ENCODE data around the gene MAPK8IP3.

The MAPK8IP3 gene

GRCh38 chr16:1786242-1787055 is 80.5 kb downstream of the MAPK8IP3 start:
- TF ChIP-seq EZH2phosphoT487 (IDR thresholded peaks at IDR 0.05; ENCODE audit: low read depth) (no peak), CTCF (IDR thresholded peaks at IDR 0.05; ENCODE audit: low read depth, low read length) (no peak)
- no peak overlapping the region for H3K4me2 ChIP-seq (ENCODE audit: low read length)
- H3K9ac ChIP-seq (ENCODE audit: low read length) = no peak overlapping the region
- H3K27ac ChIP-seq (ENCODE audit: low read length) = no peak overlapping the region
- H3K9me3 ChIP-seq (ENCODE audit: insufficient read depth, low read length) = no peaks in the 10 kb centered on the region
- no peaks in the 10 kb centered on the region for H3K36me3 ChIP-seq (replicated peaks; ENCODE audit: low read depth, low read length)
- peaks cover 53% of the 10 kb centered on the region for H3K79me2 ChIP-seq (ENCODE audit: low read length)
- H3K4me1 ChIP-seq (ENCODE audit: low read length) = peaks cover 7% of the 10 kb centered on the region
- H2AFZ ChIP-seq (ENCODE audit: low read depth, low read length) = no peak overlapping the region
- H3K27me3 ChIP-seq (ENCODE audit: low read depth, low read length) = no peaks in the 10 kb centered on the region
- H4K20me1 ChIP-seq (ENCODE audit: insufficient read depth, low read length) = no peaks in the 10 kb centered on the region
- H3K4me3 ChIP-seq (ENCODE audit: low read length) = no peak overlapping the region

GRCh38 chr16:1787056-1787321 is 81.0 kb downstream of the MAPK8IP3 start:
- no peaks in the 10 kb centered on the region for H3K9me3 ChIP-seq (ENCODE audit: insufficient read depth, low read length)
- no peak overlapping the region for H3K4me3 ChIP-seq (ENCODE audit: low read length)
- no peaks in the 10 kb centered on the region for H4K20me1 ChIP-seq (ENCODE audit: insufficient read depth, low read length)
- TF ChIP-seq CTCF (IDR thresholded peaks at IDR 0.05; ENCODE audit: low read depth, low read length) (no peak), EZH2phosphoT487 (IDR thresholded peaks at IDR 0.05; ENCODE audit: low read depth) (no peak)
- H3K27me3 ChIP-seq (ENCODE audit: low read depth, low read length) = no peaks in the 10 kb centered on the region
- peaks cover 5% of the 10 kb centered on the region; the same call in 1 of the 2 replicates for H3K4me1 ChIP-seq (ENCODE audit: low read length)
- H3K4me2 ChIP-seq (ENCODE audit: low read length) = no peak overlapping the region
- H3K36me3 ChIP-seq (replicated peaks; ENCODE audit: low read depth, low read length) = no peaks in the 10 kb centered on the region
- H3K9ac ChIP-seq (ENCODE audit: low read length) = no peak overlapping the region
- H3K79me2 ChIP-seq (ENCODE audit: low read length) = peaks cover 48% of the 10 kb centered on the region
- H3K27ac ChIP-seq (ENCODE audit: low read length) = no peak overlapping the region
- H2AFZ ChIP-seq (ENCODE audit: low read depth, low read length) = no peak overlapping the region

GRCh38 chr16:1787322-1788094 is 81.5 kb downstream of the MAPK8IP3 start:
- Histone ChIP-seq H3K9me3 (ENCODE audit: insufficient read depth, low read length) (no peaks in the 10 kb centered on the region), H3K9ac (ENCODE audit: low read length) (no peak overlapping the region), H2AFZ (ENCODE audit: low read depth, low read length) (no peak overlapping the region), H4K20me1 (ENCODE audit: insufficient read depth, low read length) (no peaks in the 10 kb centered on the region), H3K27me3 (ENCODE audit: low read depth, low read length) (no peaks in the 10 kb centered on the region), H3K4me1 (ENCODE audit: low read length) (peaks cover 5% of the 10 kb centered on the region; the same call in 1 of the 2 replicates), H3K36me3 (replicated peaks; ENCODE audit: low read depth, low read length) (no peaks in the 10 kb centered on the region), H3K4me3 (ENCODE audit: low read length) (no peak overlapping the region), H3K27ac (ENCODE audit: low read length) (no peak overlapping the region), H3K79me2 (ENCODE audit: low read length) (peaks cover 48% of the 10 kb centered on the region), H3K4me2 (ENCODE audit: low read length) (no peak overlapping the region)
- TF ChIP-seq EZH2phosphoT487 (IDR thresholded peaks at IDR 0.05; ENCODE audit: low read depth) = no peak
- TF ChIP-seq CTCF (IDR thresholded peaks at IDR 0.05; ENCODE audit: low read depth, low read length) = no peak

GRCh38 chr16:1788095-1788707 is 82.2 kb downstream of the MAPK8IP3 start:
- Histone ChIP-seq H3K79me2 (ENCODE audit: low read length) (peaks cover 45% of the 10 kb centered on the region), H3K27ac (ENCODE audit: low read length) (no peak overlapping the region), H2AFZ (ENCODE audit: low read depth, low read length) (no peak overlapping the region), H3K9me3 (ENCODE audit: insufficient read depth, low read length) (no peaks in the 10 kb centered on the region), H4K20me1 (ENCODE audit: insufficient read depth, low read length) (no peaks in the 10 kb centered on the region), H3K4me1 (ENCODE audit: low read length) (peaks cover 5% of the 10 kb centered on the region; the same call in 1 of the 2 replicates), H3K4me2 (ENCODE audit: low read length) (no peak overlapping the region), H3K27me3 (ENCODE audit: low read depth, low read length) (no peaks in the 10 kb centered on the region), H3K36me3 (replicated peaks; ENCODE audit: low read depth, low read length) (no peaks in the 10 kb centered on the region), H3K4me3 (ENCODE audit: low read length) (no peak overlapping the region), H3K9ac (ENCODE audit: low read length) (no peak overlapping the region)
- TF ChIP-seq EZH2phosphoT487 (IDR thresholded peaks at IDR 0.05; ENCODE audit: low read depth) (no peak), CTCF (IDR thresholded peaks at IDR 0.05; ENCODE audit: low read depth, low read length) (no peak)
